H1 (cell line): Measurements from ENCODE around the gene VIPAS39. TPM values are rescaled to one million over a fixed set of nuclear protein-coding genes. Genes with fewer than 3 reads are reported as not detected.

ENCODE experiments used
- CTCF ChIA-PET: fragments of 300-600 bp; sonication (Branson Sonifier 250); formaldehyde crosslinking; loops from one replicate; lab custom pipeline; 2021; ENCODE audit not compliant: partially characterized antibody; lab: Charles Lee
- POLR2A ChIA-PET: fragments of 300-600 bp; sonication (Branson Sonifier 250); formaldehyde crosslinking; loops from one replicate; lab custom pipeline; 2021; ENCODE audit warnings: inconsistent platforms; ENCODE audit not compliant: partially characterized antibody; lab: Charles Lee
- DNase-seq, 2 experiments: peaks; one replicate each; pipeline versions ENCODE4 v3.0.0 to v3.0.0-alpha.2; 2010 to 2022; ENCODE audit warnings: low spot score in 2 of 2, low read depth in 1 of 2, mixed read lengths in 1 of 2
- FAIRE-seq: peaks from 2 replicates; lab custom pipeline; 2011; peaks lifted over from hg19 to GRCh38; lab: Jason Lieb, UNC
- H2AFZ ChIP-seq: 2 replicates; pipeline ENCODE4 v1.8.1; 2012; ENCODE audit warnings: low read length, inconsistent platforms
- H2AK5ac ChIP-seq: 2 replicates; pipeline ENCODE4 v1.6.1; 2013; ENCODE audit warnings: low read depth, low read length
- H2BK120ac ChIP-seq: replicated peaks from 2 replicates; pipeline ENCODE3; 2013; ENCODE audit warnings: low read depth, low read length, inconsistent platforms
- H2BK12ac ChIP-seq: 2 replicates; pipeline ENCODE4 v1.6.1; 2013; ENCODE audit warnings: low read depth, low read length
- H2BK15ac ChIP-seq: 2 replicates; pipeline ENCODE4 v1.6.1; 2013; ENCODE audit warnings: low read length
- H2BK20ac ChIP-seq: 2 replicates; pipeline ENCODE4 v1.6.1; 2013; ENCODE audit warnings: low read length
- H2BK5ac ChIP-seq: 2 replicates; pipeline ENCODE4 v1.6.1; 2013; ENCODE audit warnings: low read depth, low read length
- H3K14ac ChIP-seq: 2 replicates; pipeline ENCODE4 v1.6.1; 2013; ENCODE audit warnings: inconsistent platforms; ENCODE audit not compliant: insufficient read length
- H3K18ac ChIP-seq: 2 replicates; pipeline ENCODE4 v1.6.1; 2013; ENCODE audit warnings: low read length; ENCODE audit errors: extremely low read depth
- H3K23ac ChIP-seq: 2 replicates; pipeline ENCODE4 v1.6.1; 2013; ENCODE audit warnings: inconsistent platforms; ENCODE audit not compliant: insufficient read length
- H3K23me2 ChIP-seq: 2 replicates; pipeline ENCODE4 v1.6.1; 2013; ENCODE audit warnings: low read depth, low read length
- H3K27ac ChIP-seq: 2 replicates; pipeline ENCODE4 v1.6.1; 2011; ENCODE audit warnings: low read depth, low read length, inconsistent platforms
- H3K27me3 ChIP-seq, 4 experiments: replicated peaks in 1 of 4; 1 replicate in 1 of 4; 2 replicates in 3 of 4; pipeline versions ENCODE4 v1.6.1 to v1.8.1; 2011 to 2013; ENCODE audit warnings: low read length in 3 of 4, mild to moderate bottlenecking in 3 of 4, inconsistent platforms in 2 of 4, mixed read lengths in 2 of 4, moderate library complexity in 1 of 4; ENCODE audit not compliant: control insufficient read depth in 3 of 4, insufficient read depth in 3 of 4; ENCODE audit errors: extremely low read depth in 1 of 4
- H3K36me3 ChIP-seq, 4 experiments: 2 replicates each; pipeline versions ENCODE4 v1.6.1 to v1.8.1; 2011 to 2013; ENCODE audit warnings: mild to moderate bottlenecking in 4 of 4, low read length in 3 of 4, moderate library complexity in 2 of 4, control low read depth in 1 of 4, inconsistent platforms in 1 of 4; ENCODE audit not compliant: insufficient read depth in 4 of 4, control insufficient read depth in 2 of 4
- H3K4ac ChIP-seq: replicated peaks from 2 replicates; pipeline ENCODE3; 2013; ENCODE audit warnings: low read length, low read depth, mixed read lengths, inconsistent platforms; ENCODE audit not compliant: insufficient read length
- H3K4me1 ChIP-seq, 4 experiments: replicated peaks in 1 of 4; 1 replicate in 1 of 4; 2 replicates in 3 of 4; pipeline versions ENCODE4 v1.6.1 to v1.8.1; 2011 to 2013; ENCODE audit warnings: low read length in 3 of 4, inconsistent platforms in 2 of 4, mixed read lengths in 1 of 4; ENCODE audit not compliant: insufficient read depth in 4 of 4, control insufficient read depth in 3 of 4
- H3K4me2 ChIP-seq, 2 experiments: 2 replicates each; pipeline versions ENCODE4 v1.6.1 to v1.8.1; 2011 to 2013; ENCODE audit warnings: low read depth in 2 of 2, low read length in 2 of 2, control low read depth in 1 of 2, inconsistent platforms in 1 of 2, mild to moderate bottlenecking in 1 of 2; ENCODE audit not compliant: insufficient read depth in 1 of 2
- H3K4me3 ChIP-seq, 4 experiments: fragments of 200-600, 300-600 bp in 1 of 4; sonication (generic), shearing (Covaris generic), sonication (Bioruptor Twin) in 1 of 4; 2 replicates each; pipeline versions ENCODE4 v1.5.1 to v1.8.1; 2011 to 2016; ENCODE audit warnings: low read length in 4 of 4, low read depth in 3 of 4, control low read depth in 2 of 4, inconsistent platforms in 2 of 4, mild to moderate bottlenecking in 2 of 4, mixed read lengths in 1 of 4, moderate library complexity in 1 of 4; ENCODE audit not compliant: insufficient read depth in 2 of 4; ENCODE audit errors: extremely low read depth in 1 of 4
- H3K56ac ChIP-seq: replicated peaks from 2 replicates; pipeline ENCODE3; 2013; ENCODE audit warnings: low read depth, mild to moderate bottlenecking, mixed read lengths, low read length, inconsistent platforms; ENCODE audit not compliant: insufficient read length
- H3K79me1 ChIP-seq: 2 replicates; pipeline ENCODE4 v1.6.1; 2013; ENCODE audit warnings: low read depth, low read length, control low read depth
- H3K79me2 ChIP-seq, 2 experiments: 2 replicates each; pipeline versions ENCODE4 v1.6.1 to v1.8.1; 2012 to 2013; ENCODE audit warnings: low read length in 2 of 2, mild to moderate bottlenecking in 2 of 2, inconsistent platforms in 1 of 2; ENCODE audit not compliant: insufficient read depth in 2 of 2, control insufficient read depth in 1 of 2
- H3K9ac ChIP-seq, 4 experiments: replicated peaks in 1 of 4; 1 replicate in 1 of 4; 2 replicates in 3 of 4; pipeline versions ENCODE4 v1.6.1 to v1.8.1; 2011 to 2013; ENCODE audit warnings: low read depth in 3 of 4, low read length in 3 of 4, control low read depth in 2 of 4, mild to moderate bottlenecking in 2 of 4, moderate library complexity in 2 of 4, inconsistent platforms in 1 of 4; ENCODE audit errors: extremely low read depth in 1 of 4
- H3K9me3 ChIP-seq, 2 experiments: 2 replicates each; pipeline versions ENCODE4 v1.6.1 to v1.8.1; 2012 to 2013; ENCODE audit warnings: mild to moderate bottlenecking in 2 of 2, moderate library complexity in 2 of 2, control low read depth in 1 of 2, inconsistent platforms in 1 of 2, low read depth in 1 of 2, low read length in 1 of 2, mixed read lengths in 1 of 2; ENCODE audit not compliant: insufficient read depth in 2 of 2
- H4K20me1 ChIP-seq, 2 experiments: replicated peaks in 1 of 2; 2 replicates each; pipeline versions ENCODE3 to v1.8.1; 2011 to 2013; ENCODE audit warnings: inconsistent platforms in 2 of 2, low read length in 2 of 2, mild to moderate bottlenecking in 1 of 2; ENCODE audit not compliant: insufficient read depth in 2 of 2, control insufficient read depth in 1 of 2
- H4K5ac ChIP-seq: 2 replicates; pipeline ENCODE4 v1.6.1; 2013; ENCODE audit warnings: low read length, low read depth, mixed read lengths, inconsistent platforms; ENCODE audit not compliant: insufficient read length
- H4K8ac ChIP-seq: 2 replicates; pipeline ENCODE4 v1.8.0; 2013; ENCODE audit warnings: mild to moderate bottlenecking, moderate library complexity, low read length, inconsistent platforms; ENCODE audit not compliant: insufficient read depth; ENCODE audit errors: extremely low read depth
- H4K91ac ChIP-seq: replicated peaks from 2 replicates; pipeline ENCODE3; 2013; ENCODE audit warnings: low read length, mixed read lengths, inconsistent platforms; ENCODE audit not compliant: insufficient read length
- EZH2 ChIP-seq: fragments of 200-600 bp; sonication (generic); IDR thresholded peaks from 2 replicates; pipeline ENCODE4 v1.7.1; 2012; ENCODE audit warnings: low read depth, mild to moderate bottlenecking, moderate library complexity, low read length, inconsistent platforms; ENCODE audit not compliant: severe bottlenecking
- POU5F1 ChIP-seq: IDR thresholded peaks from 2 replicates; pipeline ENCODE4 v1.6.1; 2011; ENCODE audit warnings: low read depth, mild to moderate bottlenecking, low read length, moderate library complexity
- SP1 ChIP-seq: IDR thresholded peaks from 2 replicates; pipeline ENCODE4 v1.6.1; 2011; ENCODE audit warnings: low read depth, low read length
- TCF12 ChIP-seq: IDR thresholded peaks from 2 replicates; pipeline ENCODE4 v1.6.1; 2011; ENCODE audit warnings: low read depth, mild to moderate bottlenecking, low read length
- WGBS, 2 experiments: shearing (Covaris generic) in 1 of 2; methylation state at CpG; one replicate each; pipeline versions ENCODE4 v1.1.6 to v1.1.7; 2013 to 2015; ENCODE audit warnings: low lambda C conversion rate in 2 of 2, mixed read lengths in 2 of 2, inconsistent platforms in 1 of 2, low coverage in 1 of 2, missing lambda C conversion rate in 1 of 2; ENCODE audit not compliant: insufficient replicate concordance in 2 of 2, insufficient coverage in 1 of 2, insufficient read length in 1 of 2; ENCODE audit errors: extremely low coverage in 1 of 2, missing lambda C conversion rate in 1 of 2; 5-methylcytosine and 5-hydroxymethylcytosine counted together
- polyA plus RNA-seq, 7 experiments: library from polyadenylated mRNA; depleted of rRNA in 3 of 7; stranded (reverse) in 5 of 7; unstranded in 2 of 7; fragments of >200 nt in 5 of 7; fragments of 200-250 nt in 2 of 7; gene quantifications; 1 replicate in 5 of 7; 2 replicates in 1 of 7; 4 replicates in 1 of 7; pipeline versions ENCODE4 v1.2.1 to v1.2.3, GENCODE V29; 2011 to 2013; ENCODE audit warnings: missing spikeins in 2 of 7, mixed read lengths in 2 of 7
- total RNA-seq: library from RNA; stranded (reverse); fragmentation: NEBNext Ultra II Directional; extraction: Animal tissue kit (Norgen Biotek cat#: 25700); gene quantifications from 2 replicates; pipeline ENCODE4 v1.2.1, GENCODE V29; 2021

Gene VIPAS39
- total and polyA plus RNA-seq, 2 of the 8 experiments (the other 6 are each of a cell fraction or from before 2014, with no cell fraction given), result 19.6 to 20.6 TPM

DNA sequence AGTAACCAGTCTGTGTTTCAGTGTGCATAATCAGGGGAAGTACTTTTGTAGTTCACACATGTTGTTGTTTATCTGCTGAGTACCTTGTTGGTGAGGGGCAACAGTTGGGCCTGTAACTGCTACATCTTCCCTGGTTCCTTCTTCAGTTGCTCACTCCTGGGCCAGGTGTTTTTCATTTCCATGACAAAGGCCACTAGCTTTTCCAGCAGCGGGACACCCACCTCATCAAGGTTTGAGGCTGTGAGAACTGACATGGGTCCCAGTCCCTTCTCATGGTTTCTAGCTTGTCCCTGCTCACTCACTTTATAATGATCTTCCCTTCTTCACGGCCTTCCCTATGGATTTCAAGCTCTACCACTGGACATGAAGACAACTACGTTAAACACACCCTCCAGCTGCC, 32.5 kb downstream of the VIPAS39 start:
- Histone ChIP-seq H3K4ac (no peak overlapping the region), H3K4me1 (peaks cover 2 to 8% (median 4%) of the 10 kb centered on the region in 4 experiments; a peak in 4 of 7 replicates), H3K56ac (no peak overlapping the region), H3K23ac (no peak overlapping the region), H2AFZ (no peak overlapping the region), H3K9me3 (0 out of 4 replicates have a peak, but pooled peaks cover 0 to 2% of the 10 kb centered on the region in 2 experiments), H3K27me3 (no peaks in the 10 kb centered on the region), H3K18ac (no peak overlapping the region), H3K9ac (no peak overlapping the region)
- POLR2A ChIA-PET, result no interaction called here
- FAIRE-seq, result peak; percentile 57
- TF ChIP-seq EZH2, result no peak
- TF ChIP-seq SP1, result no peak
- TF ChIP-seq TCF12, result 0 out of 2 replicates have a peak, but pooled peaks have one; percentile 29
- 0 out of 2 replicates have a peak, but pooled peaks have one; percentile 59 for TF ChIP-seq POU5F1
- TF ChIP-seq, all 59 proteins: peak for 2
- H2BK120ac ChIP-seq, result no peak overlapping the region
- peak overlapping the region in 1 of 4 experiments; percentile 23; a peak in 1 of 8 replicates for H3K4me3 ChIP-seq
- H2BK15ac ChIP-seq, result no peak overlapping the region
- H3K36me3 ChIP-seq, result peaks cover 10 to 33% (median 25%) of the 10 kb centered on the region in 4 experiments
- H3K79me2 ChIP-seq, result no peaks in the 10 kb centered on the region
- no peak overlapping the region for H2BK12ac ChIP-seq
- no peak overlapping the region for H4K91ac ChIP-seq
- no peak overlapping the region for H4K5ac ChIP-seq
- H3K14ac ChIP-seq, result no peak overlapping the region
- no peak overlapping the region for H4K8ac ChIP-seq
- peak overlapping the region; percentile 48 to 52 for H3K4me2 ChIP-seq
- no peak overlapping the region for H2BK5ac ChIP-seq
- no peak overlapping the region for H2AK5ac ChIP-seq
- DNase-seq, result no peak
- H2BK20ac ChIP-seq, result no peak overlapping the region
- WGBS, 2 experiments, result 71% methylated on average over 3 of the region's 3 CpGs; no CpG with 5 or more reads in 1 of the 2 experiments
- 0 out of 2 replicates have a peak overlapping the region, but pooled peaks have one; percentile 9 for H3K27ac ChIP-seq
- H3K79me1 ChIP-seq, result no peaks in the 10 kb centered on the region
- CTCF ChIA-PET, result interaction anchor here (0.9 to 1.3 kb wide), 3 partner anchors 21 to 90 kb away, joined by 3 read pairs; no protein-coding TSS in a partner anchor
- H4K20me1 ChIP-seq, result no peaks in the 10 kb centered on the region
- H3K23me2 ChIP-seq, result no peaks in the 10 kb centered on the region
